Stimulated activated CD4-positive, alpha-beta T cell treated with anti-CD3 and anti-CD28 coated beads, Interleukin-4, amount 100 ng/mL, for 4 hours (primary cell): ENCODE data around the gene DAPK2.

Experiments used
- DNase-seq, 2 experiments: peaks; one replicate each; pipeline ENCODE4 v3.0.0-alpha.2; 2020

DAPK2 gene

GRCh38 chr15:63994073-63994600, 52.1 kb downstream of the DAPK2 start:
- no peak for DNase-seq

- no peak for DNase-seq
These were observed 54.0 kb downstream of the DAPK2 start for GRCh38 chr15:63992300-63992699.

GRCh38 chr15:63991706-63992105, 54.6 kb downstream of the DAPK2 start:
- DNase-seq = no peak

GRCh38 chr15:63990454-63990853, 55.8 kb downstream of the DAPK2 start:
- no peak for DNase-seq

GRCh38 chr15:63987796-63988378, 58.4 kb downstream of the DAPK2 start:
- DNase-seq = no peak

- no peak for DNase-seq
These were observed 59.4 kb downstream of the DAPK2 start for GRCh38 chr15:63986751-63987341.

GRCh38 chr15:63986185-63986680, 60.1 kb downstream of the DAPK2 start:
- no peak for DNase-seq

- DNase-seq = no peak
These were observed 60.8 kb downstream of the DAPK2 start for GRCh38 chr15:63985221-63986184.

GRCh38 chr15:63984331-63984730, 62.0 kb downstream of the DAPK2 start:
- no peak for DNase-seq

- no peak for DNase-seq
These were observed 63.1 kb downstream of the DAPK2 start for GRCh38 chr15:63983061-63983711.

- DNase-seq = no peak
These were observed 63.9 kb downstream of the DAPK2 start for GRCh38 chr15:63982381-63982854.

GRCh38 chr15:63981596-63982320, 64.5 kb downstream of the DAPK2 start:
- DNase-seq = no peak

GRCh38 chr15:63979262-63979793, 67.0 kb downstream of the DAPK2 start:
- DNase-seq = no peak

- DNase-seq = no peak
These were observed 67.6 kb downstream of the DAPK2 start for GRCh38 chr15:63978511-63979261.

- DNase-seq = no peak
These were observed 69.2 kb downstream of the DAPK2 start for GRCh38 chr15:63977119-63977518.

GRCh38 chr15:63974021-63974420, 72.3 kb downstream of the DAPK2 start:
- no peak for DNase-seq

GRCh38 chr15:63973212-63974009, 72.9 kb downstream of the DAPK2 start:
- DNase-seq = no peak

- no peak for DNase-seq
These were observed 73.5 kb downstream of the DAPK2 start for GRCh38 chr15:63972801-63973200.

GRCh38 chr15:63971904-63972303, 74.4 kb downstream of the DAPK2 start:
- no peak for DNase-seq

- DNase-seq = peak; percentile 27 to 47
These were observed 74.9 kb downstream of the DAPK2 start for GRCh38 chr15:63971427-63971805.
